Activated CD4-positive, alpha-beta T cell treated with anti-CD3 and anti-CD28 coated beads, Interleukin-2, amount 10 ng/mL, durations not matched to agents 7 days and 5 days (primary cell): ENCODE data around the gene NPFF. TPM values are rescaled to one million over a fixed set of nuclear protein-coding genes. Genes with fewer than 3 reads are reported as not detected.
A peak's percentile ranks its signal among the peaks of the same experiment; 100 is the strongest.

ENCODE experiments used
- CTCF ChIA-PET: fragments of 350-600 bp; sonication (Branson Sonifier 250); formaldehyde crosslinking; loops from one replicate; lab custom pipeline; 2021; ENCODE audit warnings: antibody characterized with exemption; lab: Charles Lee
- POLR2A ChIA-PET: fragments of 350-600 bp; sonication (Branson Sonifier 250); formaldehyde crosslinking; loops from one replicate; lab custom pipeline; 2021; ENCODE audit warnings: antibody characterized with exemption; lab: Charles Lee
- DNase-seq: peaks from one replicate; pipeline ENCODE4 v3.0.0-alpha.2; 2020
- H3K27ac Mint-ChIP-seq: one replicate; pipeline ENCODE4 v1.8.0; 2021; ENCODE audit warnings: mild to moderate bottlenecking, moderate library complexity, mixed read lengths
- H3K27me3 Mint-ChIP-seq: one replicate; pipeline ENCODE4 v1.8.0; 2021; ENCODE audit warnings: mixed read lengths
- H3K36me3 Mint-ChIP-seq: one replicate; pipeline ENCODE4 v1.8.0; 2021; ENCODE audit warnings: low read depth, mixed read lengths
- H3K4me1 Mint-ChIP-seq: one replicate; pipeline ENCODE4 v1.8.0; 2021; ENCODE audit warnings: mixed read lengths
- H3K4me3 Mint-ChIP-seq: one replicate; pipeline ENCODE4 v1.8.0; 2021; ENCODE audit warnings: mild to moderate bottlenecking, moderate library complexity, mixed read lengths
- H3K9me3 Mint-ChIP-seq: one replicate; pipeline ENCODE4 v1.8.0; 2021; ENCODE audit warnings: mixed read lengths
- total RNA-seq, 2 experiments: library from RNA; stranded (reverse); gene quantifications; one replicate each; pipeline ENCODE4 v1.2.3, GENCODE V29; 2021

Gene NPFF
- total RNA-seq, 2 experiments from 2014 or later: not detected

GRCh38 chr12:53510181-53510812, 3.0 kb upstream of the NPFF start:
- no peak overlapping the region for H3K27ac Mint-ChIP-seq

DNA sequence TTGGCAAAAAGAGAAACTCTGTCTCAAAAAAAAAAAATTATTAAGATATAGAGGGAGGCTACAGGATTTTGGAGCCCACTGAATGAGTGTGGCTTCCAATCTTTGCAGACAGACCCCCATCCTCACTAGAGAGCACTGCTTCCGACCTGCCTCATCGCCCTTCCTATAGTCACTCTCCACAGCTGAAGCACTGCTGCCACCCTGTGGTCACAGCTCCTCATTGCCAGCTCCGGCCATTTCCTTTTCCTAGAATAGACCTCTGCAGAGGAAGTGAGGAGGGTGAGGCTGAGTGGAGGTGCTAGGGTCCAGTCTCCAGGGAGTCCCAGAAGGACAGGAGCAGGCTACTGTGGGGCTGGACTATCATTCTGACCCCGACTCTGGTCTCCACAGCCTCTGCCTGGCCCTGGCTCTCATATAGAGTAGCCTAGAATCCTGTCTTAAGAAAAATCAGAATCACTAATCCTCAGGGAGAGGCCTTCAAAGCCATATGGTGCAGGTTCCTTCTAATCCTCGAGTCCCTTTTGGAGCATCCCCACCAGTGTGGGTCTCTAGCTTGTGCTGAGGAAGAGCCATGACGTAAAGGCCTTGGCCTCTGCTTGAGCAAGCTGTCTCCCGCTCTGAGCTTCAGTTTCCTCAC, 1.4 kb upstream of the NPFF start:
- ChIA-PET POLR2A (interaction anchor here (0.5 to 0.6 kb wide), 3 partner anchors 29 to 213 kb away, joined by 3 to 9 read pairs (median 4); partner anchors contain the start of gene PFDN5), CTCF (interaction anchor here (0.5 to 3.5 kb wide), 34 partner anchors 9 to 984 kb away, joined by 3 to 25 read pairs (median 4); partner anchors contain the start of genes AAAS, ATP5MC2, MAP3K12 and SP1)
- peaks cover 1% of the 10 kb centered on the region for H3K36me3 Mint-ChIP-seq
- peak overlapping the region; percentile 57 for H3K27ac Mint-ChIP-seq
- no peaks in the 10 kb centered on the region for H3K27me3 Mint-ChIP-seq
- no peaks in the 10 kb centered on the region for H3K9me3 Mint-ChIP-seq
- H3K4me3 Mint-ChIP-seq: no peak overlapping the region
- DNase-seq: peak; percentile 87
- peaks cover 14% of the 10 kb centered on the region for H3K4me1 Mint-ChIP-seq

More at GRCh38 chr12:53510181-53510812, 3.0 kb upstream of the NPFF start:
- CTCF ChIA-PET: interaction anchor here (2.7 to 3.5 kb wide), 4 partner anchors 9 to 158 kb away, joined by 14 to 25 read pairs (median 21); partner anchors contain the start of genes MAP3K12 and TARBP2
- Mint-ChIP-seq H3K36me3 (peaks cover 3% of the 10 kb centered on the region), H3K4me3 (no peak overlapping the region), H3K9me3 (no peaks in the 10 kb centered on the region), H3K4me1 (peaks cover 16% of the 10 kb centered on the region), H3K27me3 (no peaks in the 10 kb centered on the region)
- DNase-seq: no peak
- POLR2A ChIA-PET: no interaction called here

DNA sequence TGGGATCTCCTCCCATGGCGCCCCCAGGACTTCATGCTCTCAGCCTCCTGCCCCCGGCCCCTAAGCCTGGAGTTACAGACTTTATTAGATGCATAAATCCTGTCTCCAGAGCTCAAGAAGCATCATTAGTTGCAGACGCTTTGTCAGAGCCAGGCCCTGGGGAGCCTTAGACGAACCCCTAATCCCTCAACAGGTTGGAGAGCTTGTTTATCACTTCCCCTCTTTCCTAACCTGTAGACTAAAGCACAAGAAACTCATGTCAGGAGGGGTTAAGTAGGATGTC, 260 bp upstream of the NPFF start:
- H3K27ac Mint-ChIP-seq: peak overlapping the region; percentile 19
- no peaks in the 10 kb centered on the region for H3K27me3 Mint-ChIP-seq
- ChIA-PET CTCF (interaction anchor here (0.6 to 3.2 kb wide), 8 partner anchors 12 to 817 kb away, joined by 3 to 25 read pairs (median 8); partner anchors contain the start of genes AAAS and ATP5MC2), POLR2A (no interaction called here)
- no peak overlapping the region for H3K4me3 Mint-ChIP-seq
- no peaks in the 10 kb centered on the region for H3K36me3 Mint-ChIP-seq
- peaks cover 16% of the 10 kb centered on the region for H3K4me1 Mint-ChIP-seq
- no peak for DNase-seq
- no peaks in the 10 kb centered on the region for H3K9me3 Mint-ChIP-seq

DNA sequence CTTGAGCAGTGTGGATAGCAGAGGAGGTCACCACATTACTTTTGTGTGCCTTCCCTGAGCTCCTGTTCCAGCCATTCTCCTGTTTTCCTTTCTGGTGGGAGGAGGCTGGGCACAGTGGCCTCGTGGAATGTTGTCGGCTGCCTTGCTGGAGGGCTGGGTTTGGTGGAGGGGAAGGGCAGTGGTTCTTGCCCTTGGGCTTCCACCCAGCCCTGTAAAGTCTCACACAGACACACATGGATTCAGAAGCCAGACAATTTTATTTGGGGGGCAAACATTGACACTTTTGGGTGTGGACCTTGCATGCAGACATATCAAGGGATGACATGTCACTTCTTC, 866 bp downstream of the NPFF start:
- Mint-ChIP-seq H3K27me3 (no peaks in the 10 kb centered on the region), H3K9me3 (no peaks in the 10 kb centered on the region), H3K36me3 (no peaks in the 10 kb centered on the region), H3K4me3 (no peak overlapping the region), H3K27ac (no peak overlapping the region), H3K4me1 (peaks cover 23% of the 10 kb centered on the region)
- no peak for DNase-seq
- CTCF ChIA-PET: no interaction called here
- POLR2A ChIA-PET: no interaction called here

DNA sequence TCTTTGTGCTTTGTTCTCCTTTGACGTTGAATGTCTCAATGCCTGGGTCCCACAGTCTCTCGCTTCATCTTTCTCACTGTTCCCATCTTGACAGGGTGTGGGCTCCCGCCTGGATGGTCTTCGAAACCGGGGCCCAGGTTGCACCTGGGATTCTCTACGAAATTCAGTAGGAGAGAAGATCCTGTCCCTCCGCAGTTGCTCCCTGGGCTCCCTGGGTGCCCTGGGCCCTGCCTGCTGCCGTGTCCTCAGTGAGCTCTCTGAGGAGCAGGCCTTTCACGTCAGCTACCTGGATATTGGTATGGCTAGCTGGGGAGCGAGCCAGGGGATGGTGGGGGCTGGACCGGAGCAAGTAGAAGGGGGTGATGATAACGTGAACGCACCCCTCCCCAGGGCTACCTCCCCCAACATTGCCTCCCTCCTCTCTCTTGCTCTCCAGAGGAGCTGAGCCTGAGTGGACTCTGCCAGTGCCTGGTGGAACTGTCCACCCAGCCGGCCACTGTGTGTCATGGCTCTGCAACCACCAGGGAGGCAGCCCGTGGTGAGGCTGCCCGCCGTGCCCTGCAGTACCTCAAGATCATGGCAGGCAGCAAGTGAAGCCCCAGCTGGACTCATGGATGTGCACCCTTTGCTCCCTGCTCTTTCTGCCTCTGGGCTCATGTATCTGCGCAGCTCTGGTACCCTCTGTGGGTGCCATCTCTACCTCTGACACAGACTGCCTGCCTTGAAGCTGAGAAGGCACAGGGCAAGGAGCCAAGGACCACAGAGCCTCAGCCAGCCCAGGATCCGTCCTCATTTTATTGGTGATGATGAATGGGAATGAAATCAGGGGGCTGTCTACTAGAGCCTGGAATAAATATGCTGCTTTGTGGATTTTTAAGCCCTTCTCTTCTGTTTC, 1.5 kb downstream of the NPFF start:
- ChIA-PET CTCF (interaction anchor here (0.6 to 3.6 kb wide), 3 partner anchors 45 to 401 kb away, joined by 3 to 11 read pairs (median 3); partner anchors contain the start of gene AAAS), POLR2A (no interaction called here)
- no peak for DNase-seq
- Mint-ChIP-seq H3K36me3 (no peaks in the 10 kb centered on the region), H3K4me3 (no peak overlapping the region), H3K4me1 (peaks cover 23% of the 10 kb centered on the region), H3K9me3 (no peaks in the 10 kb centered on the region), H3K27me3 (no peaks in the 10 kb centered on the region), H3K27ac (peak overlapping the region; percentile 66)

DNA sequence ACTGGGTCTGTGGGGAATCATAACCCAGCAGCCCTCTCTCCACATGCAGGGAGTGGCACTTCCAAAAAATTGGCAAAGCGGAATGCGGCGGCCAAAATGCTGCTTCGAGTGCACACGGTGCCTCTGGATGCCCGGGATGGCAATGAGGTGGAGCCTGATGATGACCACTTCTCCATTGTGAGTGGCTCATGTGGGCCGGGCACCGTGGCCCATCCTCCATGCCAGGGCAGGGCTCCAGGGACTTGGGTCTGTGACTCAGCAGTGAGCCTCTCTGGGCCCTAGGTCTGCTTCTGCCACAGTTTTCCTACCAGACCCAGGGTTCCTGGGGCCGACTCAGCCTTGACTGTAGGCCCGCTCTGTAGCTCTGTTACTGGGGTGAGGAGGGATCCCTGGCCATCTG, 2.2 kb downstream of the NPFF start:
- Mint-ChIP-seq H3K4me3 (no peak overlapping the region), H3K27ac (peak overlapping the region; percentile 55), H3K9me3 (no peaks in the 10 kb centered on the region), H3K27me3 (no peaks in the 10 kb centered on the region), H3K36me3 (no peaks in the 10 kb centered on the region), H3K4me1 (peaks cover 27% of the 10 kb centered on the region)
- DNase-seq: no peak
- ChIA-PET CTCF (interaction anchor here (0.6 to 3.6 kb wide), 3 partner anchors 180 to 401 kb away, joined by 3 to 11 read pairs (median 6); partner anchors contain the start of gene AAAS), POLR2A (no interaction called here)

GRCh38 chr12:53504004-53504920, 3.0 kb downstream of the NPFF start:
- Mint-ChIP-seq H3K27ac (peak overlapping the region; percentile 70), H3K4me1 (peaks cover 31% of the 10 kb centered on the region), H3K4me3 (no peak overlapping the region), H3K9me3 (no peaks in the 10 kb centered on the region), H3K27me3 (no peaks in the 10 kb centered on the region), H3K36me3 (no peaks in the 10 kb centered on the region)
- ChIA-PET CTCF (interaction anchor here (0.7 to 3.6 kb wide), 4 partner anchors 8 to 183 kb away, joined by 3 to 18 read pairs (median 8); partner anchors contain the start of gene AAAS), POLR2A (interaction anchor here (0.6 kb wide), 1 partner anchor 136 kb away, joined by 4 read pairs; no protein-coding TSS in a partner anchor)
- no peak for DNase-seq

DNA sequence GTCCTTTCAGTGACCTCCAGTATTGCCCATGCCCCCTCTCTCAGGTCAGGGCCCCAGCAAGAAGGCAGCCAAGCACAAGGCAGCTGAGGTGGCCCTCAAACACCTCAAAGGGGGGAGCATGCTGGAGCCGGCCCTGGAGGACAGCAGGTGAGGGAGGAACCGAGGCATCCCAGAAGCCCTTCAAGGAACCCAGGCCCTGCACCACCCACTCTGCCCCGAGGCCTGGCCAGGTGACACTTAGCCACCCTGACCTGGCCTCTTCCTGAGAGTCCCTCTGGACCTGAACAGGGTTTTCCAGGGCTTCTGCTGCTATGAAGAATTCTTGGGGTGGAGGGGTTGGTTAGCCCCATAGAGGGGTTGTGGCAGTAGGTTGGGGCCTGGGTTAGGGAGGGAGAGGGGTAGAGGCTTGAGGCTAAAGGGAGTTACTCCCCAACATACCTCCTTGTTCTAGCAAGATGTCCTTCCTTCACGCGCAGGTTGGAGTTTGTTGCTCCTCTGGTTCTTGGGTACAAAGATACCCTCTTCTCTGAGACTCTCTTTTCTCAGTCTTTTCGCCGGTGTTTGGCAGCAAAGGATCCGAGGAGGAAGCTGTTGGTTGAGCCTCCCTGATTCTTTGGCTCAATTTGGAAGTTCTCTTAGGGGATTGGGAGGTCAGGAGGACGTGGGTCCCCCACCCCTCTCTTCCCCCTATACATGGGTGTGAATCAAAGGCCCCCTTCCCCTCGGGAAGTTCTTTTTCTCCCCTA, 4.1 kb downstream of the NPFF start:
- Mint-ChIP-seq H3K27me3 (no peaks in the 10 kb centered on the region), H3K36me3 (no peaks in the 10 kb centered on the region), H3K9me3 (no peaks in the 10 kb centered on the region), H3K4me1 (peaks cover 30% of the 10 kb centered on the region), H3K4me3 (peak overlapping the region; percentile 32), H3K27ac (peak overlapping the region; percentile 19)
- POLR2A ChIA-PET: interaction anchor here (0.6 kb wide), 1 partner anchor 138 kb away, joined by 4 read pairs; no protein-coding TSS in a partner anchor
- CTCF ChIA-PET: interaction anchor here (2.0 to 3.6 kb wide), 3 partner anchors 9 to 182 kb away, joined by 6 to 18 read pairs (median 11); partner anchors contain the start of gene AAAS
- DNase-seq: no peak

- Mint-ChIP-seq H3K9me3 (no peaks in the 10 kb centered on the region), H3K36me3 (no peaks in the 10 kb centered on the region), H3K4me3 (peak overlapping the region; percentile 89), H3K27ac (peak overlapping the region; percentile 98), H3K4me1 (peaks cover 35% of the 10 kb centered on the region), H3K27me3 (no peaks in the 10 kb centered on the region)
- CTCF ChIA-PET: interaction anchor here (1.2 to 3.6 kb wide), 5 partner anchors 10 to 181 kb away, joined by 4 to 18 read pairs (median 6); partner anchors contain the start of gene AAAS
- POLR2A ChIA-PET: no interaction called here
- DNase-seq: no peak
These were observed 5.0 kb downstream of the NPFF start for GRCh38 chr12:53502331-53502730.

DNA sequence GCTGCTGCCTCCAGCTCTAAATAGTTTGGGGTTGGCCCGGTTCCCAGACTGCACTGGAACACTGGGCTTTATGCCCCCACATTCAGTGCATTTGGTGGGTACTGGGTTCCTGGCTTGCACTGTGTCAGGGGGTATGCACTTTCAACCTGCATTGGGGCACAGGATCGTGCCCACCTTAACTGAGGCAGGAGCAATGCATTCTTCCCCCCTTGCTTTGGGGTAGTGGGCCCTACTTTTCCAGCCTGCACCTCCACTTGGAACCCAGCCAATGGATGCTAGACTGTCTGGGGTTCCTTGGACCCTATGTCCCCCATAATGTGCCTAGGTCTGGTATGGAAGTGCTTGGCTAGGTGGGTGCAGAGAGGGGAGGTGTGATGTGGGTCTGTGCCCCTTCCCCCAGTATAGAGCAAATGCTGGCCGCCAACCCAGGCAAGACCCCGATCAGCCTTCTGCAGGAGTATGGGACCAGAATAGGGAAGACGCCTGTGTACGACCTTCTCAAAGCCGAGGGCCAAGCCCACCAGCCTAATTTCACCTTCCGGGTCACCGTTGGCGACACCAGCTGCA, 5.6 kb downstream of the NPFF start:
- peak overlapping the region; percentile 98 for H3K27ac Mint-ChIP-seq
- ChIA-PET POLR2A (interaction anchor here (0.9 to 1.2 kb wide), 3 partner anchors 19 to 177 kb away, joined by 3 to 5 read pairs (median 4); partner anchors contain the start of gene SP1), CTCF (interaction anchor here (0.6 to 3.3 kb wide), 12 partner anchors 9 to 180 kb away, joined by 3 to 18 read pairs (median 4); partner anchors contain the start of gene AAAS)
- no peaks in the 10 kb centered on the region for H3K36me3 Mint-ChIP-seq
- no peaks in the 10 kb centered on the region for H3K27me3 Mint-ChIP-seq
- no peak for DNase-seq
- H3K9me3 Mint-ChIP-seq: no peaks in the 10 kb centered on the region
- peak overlapping the region; percentile 89 for H3K4me3 Mint-ChIP-seq
- H3K4me1 Mint-ChIP-seq: peaks cover 39% of the 10 kb centered on the region
